B cell (primary cell): ENCODE data around the gene CHST10.

Experiments used
- EZH2 ChIP-seq: IDR thresholded peaks from 2 replicates; pipeline ENCODE4 v1.6.1; 2012; ENCODE audit warnings: borderline replicate concordance, low read depth, mild to moderate bottlenecking, moderate library complexity, low read length; ENCODE audit not compliant: insufficient read depth, poor library complexity, severe bottlenecking
- TF ChIP-seq, protein P1 (sequence below): fragments of 200-600 bp; IDR thresholded peaks from one replicate; pipeline ENCODE4 v1.8.0; 2022; ENCODE audit warnings: antibody characterized with exemption, mild to moderate bottlenecking

DNA sequence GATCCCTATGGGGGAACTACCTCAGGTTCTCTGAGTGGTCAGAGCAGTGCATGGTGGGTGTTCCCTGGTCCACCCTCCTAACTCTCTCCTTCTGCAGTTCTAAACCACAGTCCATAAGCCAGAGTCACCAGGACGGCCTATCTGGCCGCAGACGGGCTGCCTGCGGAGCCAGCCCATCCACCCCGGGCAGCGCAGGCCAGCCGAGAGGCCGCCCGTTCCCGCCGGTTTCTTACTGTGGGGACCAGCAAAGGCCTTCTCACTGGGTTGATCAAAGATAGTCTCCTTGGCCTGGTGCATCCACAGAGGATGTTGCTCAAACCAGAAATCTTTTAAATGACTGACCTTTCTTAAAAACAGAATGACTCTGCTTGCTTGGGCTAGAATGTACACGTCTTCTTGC is 9.6 kb upstream of the CHST10 start:
- TF ChIP-seq, protein P1, sequence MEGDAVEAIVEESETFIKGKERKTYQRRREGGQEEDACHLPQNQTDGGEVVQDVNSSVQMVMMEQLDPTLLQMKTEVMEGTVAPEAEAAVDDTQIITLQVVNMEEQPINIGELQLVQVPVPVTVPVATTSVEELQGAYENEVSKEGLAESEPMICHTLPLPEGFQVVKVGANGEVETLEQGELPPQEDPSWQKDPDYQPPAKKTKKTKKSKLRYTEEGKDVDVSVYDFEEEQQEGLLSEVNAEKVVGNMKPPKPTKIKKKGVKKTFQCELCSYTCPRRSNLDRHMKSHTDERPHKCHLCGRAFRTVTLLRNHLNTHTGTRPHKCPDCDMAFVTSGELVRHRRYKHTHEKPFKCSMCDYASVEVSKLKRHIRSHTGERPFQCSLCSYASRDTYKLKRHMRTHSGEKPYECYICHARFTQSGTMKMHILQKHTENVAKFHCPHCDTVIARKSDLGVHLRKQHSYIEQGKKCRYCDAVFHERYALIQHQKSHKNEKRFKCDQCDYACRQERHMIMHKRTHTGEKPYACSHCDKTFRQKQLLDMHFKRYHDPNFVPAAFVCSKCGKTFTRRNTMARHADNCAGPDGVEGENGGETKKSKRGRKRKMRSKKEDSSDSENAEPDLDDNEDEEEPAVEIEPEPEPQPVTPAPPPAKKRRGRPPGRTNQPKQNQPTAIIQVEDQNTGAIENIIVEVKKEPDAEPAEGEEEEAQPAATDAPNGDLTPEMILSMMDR, result no peak
- TF ChIP-seq EZH2, result no peak
